Renal cortical epithelial cell (primary cell): ENCODE measurements around the gene PEX3. TPM values are rescaled to one million over a fixed set of nuclear protein-coding genes. Genes with fewer than 3 reads are reported as not detected.

Experiments
- DNase-seq: peaks from one replicate; pipeline ENCODE4 v3.0.0-alpha.2; 2011; ENCODE audit warnings: low read depth
- total RNA-seq: library from RNA; depleted of rRNA; stranded (reverse); fragments of >200 nt; gene quantifications from 2 replicates; pipeline ENCODE4 v1.2.3, GENCODE V29; 2014

PEX3 gene
- total RNA-seq, 1 donor from 2014 or later, result 31.2 TPM

DNA sequence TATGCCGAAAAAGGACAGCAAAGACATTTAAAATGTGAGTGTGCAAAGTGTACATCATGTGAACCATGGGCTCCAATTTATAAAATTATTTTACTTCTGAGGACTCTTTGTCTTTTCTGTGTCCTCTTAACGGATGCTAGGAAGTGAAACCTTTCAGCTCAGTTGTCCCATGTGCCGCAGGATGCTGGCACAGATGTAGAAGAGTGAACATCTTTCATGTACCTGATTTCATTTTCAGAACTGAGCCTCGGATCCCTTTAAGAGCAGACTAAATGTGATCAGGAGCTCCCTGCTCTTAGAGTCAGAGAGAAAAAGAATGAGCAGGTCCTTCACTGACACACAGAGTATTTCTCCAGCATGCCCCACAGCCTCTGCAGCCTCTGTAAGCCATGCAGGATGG lies 88.5 kb downstream of the PEX3 start:
- no peak for DNase-seq

DNA sequence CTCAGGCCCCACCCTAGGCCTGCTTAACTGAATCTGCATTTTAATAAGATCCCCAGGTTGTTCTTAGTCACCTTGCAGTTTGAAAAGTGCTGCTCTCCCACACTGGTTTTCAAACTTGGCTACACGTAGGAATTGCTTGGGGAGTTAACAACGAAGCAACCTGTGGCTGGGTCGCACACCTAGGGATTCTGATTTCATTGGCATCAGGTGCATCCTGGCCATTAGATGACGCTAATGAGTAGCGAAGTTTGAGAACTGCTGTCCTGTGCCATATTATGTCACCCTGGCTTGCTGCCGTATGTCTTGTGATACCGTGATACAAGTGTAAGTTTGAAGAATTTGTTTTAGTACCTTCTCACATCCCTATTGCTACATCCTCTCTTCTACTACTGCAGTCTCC lies 89.1 kb downstream of the PEX3 start:
- DNase-seq, result no peak

DNA sequence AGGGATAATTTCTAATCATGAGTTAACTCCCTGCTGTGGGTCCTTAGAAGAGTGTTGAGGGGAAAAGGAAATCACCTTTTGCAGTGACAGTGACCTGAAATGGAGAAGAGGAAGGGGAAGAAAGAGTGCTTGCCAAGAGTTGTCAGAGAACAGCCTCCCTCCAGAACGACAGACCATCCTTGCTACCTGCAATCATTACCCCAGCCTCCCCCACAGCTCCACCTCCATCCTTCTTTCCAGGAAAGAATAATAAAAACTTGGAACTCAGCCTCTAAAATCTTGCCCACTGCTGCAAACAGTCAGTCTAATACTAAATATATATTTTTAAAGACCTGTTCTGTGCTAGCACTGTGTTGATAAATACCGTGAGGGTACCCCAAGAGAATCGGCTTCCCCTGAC lies 89.6 kb downstream of the PEX3 start:
- DNase-seq, result no peak

Other genes with a start within 250 kb of the PEX3 start
- 1.7 and 6.9 TPM in 2 replicates for gene ADAT2, start 110 bp upstream of the PEX3 start, total RNA-seq
- gene FUCA2, start 60.9 kb downstream of the PEX3 start, total RNA-seq, result 38.7 and 71.2 TPM in 2 replicates
- gene PHACTR2, start 227.2 kb downstream of the PEX3 start, total RNA-seq, result 41.0 and 43.4 TPM in 2 replicates